MM.1S (cell line): ENCODE results near the gene EML1.

Source experiments
- DNase-seq: peaks from one replicate; pipeline ENCODE4 v3.0.0-alpha.2; 2015
- H2AFZ ChIP-seq: fragments of 300-600 bp; sonication (generic); 2 replicates; pipeline ENCODE4 v1.6.0; 2016; ENCODE audit warnings: antibody characterized with exemption, low read length
- H3F3A ChIP-seq: fragments of 300-600 bp; sonication (generic); 2 replicates; pipeline ENCODE4 v1.6.1; 2016; ENCODE audit warnings: mild to moderate bottlenecking, antibody characterized with exemption, low read length, moderate library complexity, mixed read lengths; ENCODE audit not compliant: insufficient read depth
- H3K27ac ChIP-seq: fragments of 300-600 bp; sonication (generic); 2 replicates; pipeline ENCODE4 v1.5.1; 2016; ENCODE audit warnings: mild to moderate bottlenecking, low read length
- H3K27me3 ChIP-seq: fragments of 300-600 bp; sonication (generic); replicated peaks from 2 replicates; pipeline ENCODE4 v1.6.0; 2016; ENCODE audit warnings: low read length; ENCODE audit not compliant: insufficient read depth
- H3K36me3 ChIP-seq: fragments of 300-600 bp; sonication (generic); replicated peaks from 2 replicates; pipeline ENCODE4 v1.6.1; 2016; ENCODE audit warnings: mild to moderate bottlenecking, low read length, mixed read lengths; ENCODE audit not compliant: insufficient read depth
- H3K4me1 ChIP-seq: fragments of 300-600 bp; sonication (generic); 2 replicates; pipeline ENCODE4 v1.6.1; 2016; ENCODE audit warnings: low read length, mixed read lengths
- H3K4me2 ChIP-seq: fragments of 300-600 bp; sonication (generic); 2 replicates; pipeline ENCODE4 v1.6.0; 2016; ENCODE audit warnings: low read depth, low read length
- H3K4me3 ChIP-seq: fragments of 300-600 bp; sonication (generic); 2 replicates; pipeline ENCODE4 v1.5.1; 2016; ENCODE audit warnings: low read length, mixed read lengths
- H3K79me2 ChIP-seq: fragments of 300-600 bp; sonication (generic); 2 replicates; pipeline ENCODE4 v1.6.1; 2016; ENCODE audit warnings: mixed run types, low read length, mixed read lengths
- H3K9ac ChIP-seq: fragments of 300-600 bp; sonication (generic); 2 replicates; pipeline ENCODE4 v1.6.1; 2016; ENCODE audit warnings: low read length, mixed read lengths
- H3K9me2 ChIP-seq: fragments of 300-600 bp; sonication (generic); replicated peaks from 2 replicates; pipeline ENCODE4 v1.6.1; 2016; ENCODE audit warnings: mild to moderate bottlenecking, low read length, mixed read lengths; ENCODE audit not compliant: insufficient read depth
- H3K9me3 ChIP-seq: fragments of 300-600 bp; sonication (generic); replicated peaks from 2 replicates; pipeline ENCODE4 v1.6.1; 2016; ENCODE audit warnings: mild to moderate bottlenecking, low read length, mixed read lengths; ENCODE audit not compliant: insufficient read depth
- H4K20me1 ChIP-seq: fragments of 300-600 bp; sonication (generic); 2 replicates; pipeline ENCODE4 v1.6.1; 2016; ENCODE audit warnings: mild to moderate bottlenecking, low read length, moderate library complexity, mixed read lengths; ENCODE audit not compliant: insufficient read depth
- EZH2 ChIP-seq: fragments of 300-600 bp; sonication (generic); optimal IDR thresholded peaks from 2 replicates; pipeline ENCODE3; 2017; ENCODE audit warnings: low read depth, mild to moderate bottlenecking, antibody characterized with exemption, low read length, mixed read lengths
- EZH2phosphoT487 ChIP-seq: fragments of 300-600 bp; sonication (generic); IDR thresholded peaks from 2 replicates; pipeline ENCODE4 v1.6.1; 2018; ENCODE audit warnings: antibody characterized with exemption, low read length
- TF ChIP-seq, protein P1 (sequence below): fragments of 300-600 bp; sonication (generic); IDR thresholded peaks from 2 replicates; pipeline ENCODE4 v1.5.1; 2016; ENCODE audit warnings: antibody characterized with exemption, low read length, mixed read lengths

The EML1 gene

GRCh38 chr14:99794151-99794780 lies 1.1 kb downstream of the EML1 start:
- H3K4me3 ChIP-seq = peak overlapping the region; percentile 58
- H3K9ac ChIP-seq = no peak overlapping the region; the same call in 1 of the 2 replicates
- peaks cover 4% of the 10 kb centered on the region; the same call in 1 of the 2 replicates for H3K4me1 ChIP-seq
- DNase-seq = no peak
- H3K9me3 ChIP-seq = no peaks in the 10 kb centered on the region
- H2AFZ ChIP-seq = no peak overlapping the region
- H3K79me2 ChIP-seq = no peaks in the 10 kb centered on the region
- H3K27ac ChIP-seq = no peak overlapping the region
- TF ChIP-seq, protein P1, sequence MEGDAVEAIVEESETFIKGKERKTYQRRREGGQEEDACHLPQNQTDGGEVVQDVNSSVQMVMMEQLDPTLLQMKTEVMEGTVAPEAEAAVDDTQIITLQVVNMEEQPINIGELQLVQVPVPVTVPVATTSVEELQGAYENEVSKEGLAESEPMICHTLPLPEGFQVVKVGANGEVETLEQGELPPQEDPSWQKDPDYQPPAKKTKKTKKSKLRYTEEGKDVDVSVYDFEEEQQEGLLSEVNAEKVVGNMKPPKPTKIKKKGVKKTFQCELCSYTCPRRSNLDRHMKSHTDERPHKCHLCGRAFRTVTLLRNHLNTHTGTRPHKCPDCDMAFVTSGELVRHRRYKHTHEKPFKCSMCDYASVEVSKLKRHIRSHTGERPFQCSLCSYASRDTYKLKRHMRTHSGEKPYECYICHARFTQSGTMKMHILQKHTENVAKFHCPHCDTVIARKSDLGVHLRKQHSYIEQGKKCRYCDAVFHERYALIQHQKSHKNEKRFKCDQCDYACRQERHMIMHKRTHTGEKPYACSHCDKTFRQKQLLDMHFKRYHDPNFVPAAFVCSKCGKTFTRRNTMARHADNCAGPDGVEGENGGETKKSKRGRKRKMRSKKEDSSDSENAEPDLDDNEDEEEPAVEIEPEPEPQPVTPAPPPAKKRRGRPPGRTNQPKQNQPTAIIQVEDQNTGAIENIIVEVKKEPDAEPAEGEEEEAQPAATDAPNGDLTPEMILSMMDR = no peak
- TF ChIP-seq EZH2phosphoT487 = no peak
- no peak for TF ChIP-seq EZH2
- H3K4me2 ChIP-seq = peak overlapping the region; percentile 59; the same call in 1 of the 2 replicates
- H3K27me3 ChIP-seq = no peaks in the 10 kb centered on the region
- H3F3A ChIP-seq = no peaks in the 10 kb centered on the region
- H3K9me2 ChIP-seq = no peaks in the 10 kb centered on the region
- no peaks in the 10 kb centered on the region for H4K20me1 ChIP-seq
- H3K36me3 ChIP-seq = no peaks in the 10 kb centered on the region

GRCh38 chr14:99795046-99795445 lies 1.8 kb downstream of the EML1 start:
- Histone ChIP-seq H3K9ac (no peak overlapping the region), H3F3A (no peaks in the 10 kb centered on the region), H3K9me3 (no peaks in the 10 kb centered on the region), H3K27ac (no peak overlapping the region), H3K9me2 (no peaks in the 10 kb centered on the region), H3K27me3 (no peaks in the 10 kb centered on the region), H3K79me2 (no peaks in the 10 kb centered on the region), H3K4me3 (no peak overlapping the region), H2AFZ (no peak overlapping the region), H3K36me3 (no peaks in the 10 kb centered on the region), H4K20me1 (no peaks in the 10 kb centered on the region), H3K4me2 (no peak overlapping the region), H3K4me1 (peaks cover under 1% of the 10 kb centered on the region; the same call in 1 of the 2 replicates)
- DNase-seq = no peak
- TF ChIP-seq EZH2phosphoT487 = no peak
- TF ChIP-seq EZH2 = no peak
- TF ChIP-seq, protein P1 = no peak

DNA sequence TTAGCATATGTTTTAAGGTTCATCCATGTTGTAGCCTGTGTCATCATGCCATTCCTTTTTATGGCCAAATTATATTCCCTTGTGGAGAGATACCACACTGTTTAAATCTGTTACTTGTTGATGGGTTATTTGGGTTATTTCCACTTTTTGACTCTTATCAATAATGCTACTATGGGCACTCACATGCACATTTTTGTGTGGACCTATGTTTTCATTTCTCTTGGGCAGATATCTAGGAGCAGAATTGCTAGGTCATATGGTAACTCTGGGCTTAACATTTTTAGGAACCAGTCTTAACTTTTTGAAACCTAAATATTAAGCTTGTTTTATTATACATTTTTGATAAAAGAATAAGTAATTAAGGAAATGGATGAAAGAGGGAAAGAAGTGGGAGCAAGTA lies 4.0 kb downstream of the EML1 start:
- no peaks in the 10 kb centered on the region for H3K79me2 ChIP-seq

More for the DNA sequence above, 4.0 kb downstream of the EML1 start:
- DNase-seq = no peak
- H4K20me1 ChIP-seq = no peaks in the 10 kb centered on the region
- no peaks in the 10 kb centered on the region for H3K9me2 ChIP-seq
- TF ChIP-seq, protein P1 = no peak
- no peak for TF ChIP-seq EZH2
- no peak for TF ChIP-seq EZH2phosphoT487
- H3K36me3 ChIP-seq = no peaks in the 10 kb centered on the region
- H3K4me1 ChIP-seq = no peaks in the 10 kb centered on the region
- no peak overlapping the region for H3K27ac ChIP-seq
- no peak overlapping the region for H3K4me3 ChIP-seq
- H3K27me3 ChIP-seq = no peaks in the 10 kb centered on the region
- H3K9me3 ChIP-seq = no peaks in the 10 kb centered on the region
- no peak overlapping the region for H2AFZ ChIP-seq
- no peak overlapping the region for H3K9ac ChIP-seq
- no peak overlapping the region for H3K4me2 ChIP-seq
- no peaks in the 10 kb centered on the region for H3F3A ChIP-seq
